GM23248 (cell line): ENCODE measurements around the gene BTD. TPM values are rescaled to one million over a fixed set of nuclear protein-coding genes. Genes with fewer than 3 reads are reported as not detected.
A peak's percentile ranks its signal among the peaks of the same experiment; 100 is the strongest.

ENCODE experiments used
- DNase-seq: peaks from one replicate; pipeline ENCODE4 v3.0.0-alpha.2; 2015
- H2AFZ ChIP-seq: fragments of 200-600 bp; sonication (generic); 2 replicates; pipeline ENCODE4 v1.6.1; 2016; ENCODE audit warnings: antibody characterized with exemption
- H3F3A ChIP-seq: fragments of 200-600 bp; sonication (generic); 2 replicates; pipeline ENCODE4 v1.6.1; 2016; ENCODE audit warnings: mild to moderate bottlenecking, antibody characterized with exemption, mixed run types; ENCODE audit not compliant: insufficient read depth
- H3K27ac ChIP-seq: fragments of 200-600 bp; sonication (generic); 2 replicates; pipeline ENCODE4 v1.5.1; 2016; ENCODE audit warnings: mild to moderate bottlenecking
- H3K27me3 ChIP-seq: fragments of 200-600 bp; sonication (generic); replicated peaks from 2 replicates; pipeline ENCODE4 v1.6.1; 2016; ENCODE audit warnings: mild to moderate bottlenecking; ENCODE audit not compliant: insufficient read depth
- H3K36me3 ChIP-seq: fragments of 200-600 bp; sonication (generic); 2 replicates; pipeline ENCODE4 v1.6.1; 2016; ENCODE audit warnings: low read depth, mild to moderate bottlenecking
- H3K4me1 ChIP-seq: fragments of 200-600 bp; sonication (generic); 2 replicates; pipeline ENCODE4 v1.6.1; 2016; ENCODE audit warnings: mild to moderate bottlenecking; ENCODE audit not compliant: insufficient read depth
- H3K4me2 ChIP-seq: fragments of 200-600 bp; sonication (generic); one replicate; pipeline ENCODE4 v1.6.1; 2016; ENCODE audit warnings: mild to moderate bottlenecking; ENCODE audit not compliant: unreplicated experiment
- H3K4me3 ChIP-seq: fragments of 200-600 bp; sonication (generic); 2 replicates; pipeline ENCODE4 v1.5.1; 2016; ENCODE audit warnings: mild to moderate bottlenecking
- H3K79me2 ChIP-seq: fragments of 200-600 bp; sonication (generic); 2 replicates; pipeline ENCODE4 v1.6.1; 2016; ENCODE audit warnings: mild to moderate bottlenecking; ENCODE audit not compliant: insufficient read depth
- H3K9ac ChIP-seq: fragments of 200-600 bp; sonication (generic); 2 replicates; pipeline ENCODE4 v1.6.1; 2016; ENCODE audit warnings: mild to moderate bottlenecking
- H3K9me2 ChIP-seq: fragments of 200-600 bp; sonication (generic); 2 replicates; pipeline ENCODE4 v1.6.1; 2016; ENCODE audit warnings: mixed run types, mild to moderate bottlenecking, moderate library complexity; ENCODE audit not compliant: insufficient read depth
- H3K9me3 ChIP-seq: fragments of 200-600 bp; sonication (generic); one replicate; pipeline ENCODE4 v1.6.1; 2017; ENCODE audit warnings: low read depth
- H4K20me1 ChIP-seq: fragments of 200-600 bp; sonication (generic); 2 replicates; pipeline ENCODE4 v1.6.0; 2016; ENCODE audit not compliant: insufficient read depth
- EZH2 ChIP-seq: fragments of 200-600 bp; sonication (generic); IDR thresholded peaks from 2 replicates; pipeline ENCODE4 v1.6.1; 2018; ENCODE audit warnings: antibody characterized with exemption, mild to moderate bottlenecking; ENCODE audit not compliant: insufficient read depth, poor library complexity, severe bottlenecking
- EZH2phosphoT487 ChIP-seq: fragments of 200-600 bp; sonication (generic); IDR thresholded peaks from 2 replicates; pipeline ENCODE4 v1.6.1; 2018; ENCODE audit warnings: antibody characterized with exemption, moderate library complexity, mild to moderate bottlenecking, low read depth; ENCODE audit not compliant: insufficient read depth
- WGBS, 2 experiments: methylation state at CpG; one replicate each; pipeline ENCODE4 v1.1.6; 2015 to 2017; ENCODE audit warnings: low lambda C conversion rate in 2 of 2, low coverage in 1 of 2; ENCODE audit errors: missing lambda C conversion rate in 2 of 2; 5-methylcytosine and 5-hydroxymethylcytosine counted together
- in situ Hi-C: fragments of 300-500 bp; cut with MboI; formaldehyde crosslinking; loops from 2 replicates; pipeline ENCODE4 v1.15.0; 2020
- polyA plus RNA-seq: library from polyadenylated mRNA; unstranded; fragments of >200 nt; fragmentation: Nextera tagmentation; extraction: Ambion mirVana; gene quantifications from 2 replicates; pipeline ENCODE4 v1.2.1, GENCODE V29; 2016
- total RNA-seq: library from RNA; depleted of rRNA; stranded (reverse); fragments of >200 nt; shearing (Covaris generic); gene quantifications from 2 replicates; pipeline ENCODE4 v1.2.3, GENCODE V29; 2014

Gene BTD
- total and polyA plus RNA-seq, 2 experiments from 2014 or later: 20.1 to 48.0 TPM

DNA sequence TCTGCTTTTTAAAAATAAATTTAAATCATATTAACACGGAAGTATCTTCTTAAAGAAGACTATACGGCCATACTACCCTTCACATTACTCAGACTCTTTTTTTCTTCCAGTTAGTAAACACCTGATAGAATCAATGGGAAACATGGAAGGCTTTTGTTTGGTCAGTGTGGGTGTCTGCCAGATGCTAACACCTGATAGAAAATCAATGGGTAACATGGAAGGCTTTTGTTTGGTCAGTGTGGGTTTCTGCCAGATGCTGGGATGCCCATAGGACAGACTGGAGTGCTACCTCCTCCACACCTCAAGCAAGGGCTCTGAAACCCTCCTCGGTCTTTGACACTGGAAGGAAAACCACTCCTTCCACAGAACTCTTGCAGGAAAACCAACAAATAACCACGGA is 29.4 kb upstream of the BTD start:
- Histone ChIP-seq H3K36me3 (peaks cover 18% of the 10 kb centered on the region), H3K9me2 (no peaks in the 10 kb centered on the region), H3K4me2 (no peak overlapping the region), H4K20me1 (no peaks in the 10 kb centered on the region), H3K27ac (no peak overlapping the region), H3K27me3 (no peaks in the 10 kb centered on the region), H3F3A (no peaks in the 10 kb centered on the region), H3K9me3 (no peaks in the 10 kb centered on the region), H3K4me1 (no peaks in the 10 kb centered on the region), H3K9ac (no peak overlapping the region), H2AFZ (no peak overlapping the region), H3K79me2 (no peaks in the 10 kb centered on the region), H3K4me3 (no peak overlapping the region)
- 81 to 83% methylated on average over 4 of the region's 4 CpGs for WGBS, 2 experiments
- in situ Hi-C loops: loop anchor here (25.0 kb wide), 1 partner anchor 310 kb away; no protein-coding TSS in a partner anchor
- TF ChIP-seq EZH2phosphoT487 (no peak), EZH2 (no peak)
- DNase-seq: no peak

DNA sequence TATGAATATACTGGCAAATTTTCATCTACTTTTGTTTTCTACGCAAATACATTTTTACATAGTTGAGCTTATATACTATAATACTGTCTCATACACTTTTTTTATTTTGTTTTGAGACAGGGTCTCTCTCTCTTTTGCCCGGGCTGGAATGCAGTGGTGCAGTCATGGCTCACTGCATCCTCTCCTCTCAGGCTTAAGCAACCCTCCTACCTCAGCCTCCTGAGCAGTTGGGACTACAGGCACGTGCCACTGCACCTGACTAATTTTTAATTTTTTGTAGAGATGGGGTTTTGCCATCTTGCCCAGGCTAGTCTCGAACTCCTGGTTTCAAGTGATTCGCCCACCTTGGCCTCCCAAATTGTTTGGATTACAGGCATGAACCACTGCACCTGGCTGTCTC is 26.1 kb upstream of the BTD start:
- in situ Hi-C loops: no loop called here
- no peaks in the 10 kb centered on the region for H3K9me2 ChIP-seq
- 0 out of 2 replicates have a peak, but pooled peaks cover 11% of the 10 kb centered on the region for H3F3A ChIP-seq
- WGBS, 2 experiments: 94 to 98% methylated on average over 5 of the region's 5 CpGs
- H3K9ac ChIP-seq: no peak overlapping the region
- no peaks in the 10 kb centered on the region for H3K27me3 ChIP-seq
- H3K79me2 ChIP-seq: no peaks in the 10 kb centered on the region
- peaks cover 4% of the 10 kb centered on the region; the same call in 1 of the 2 replicates for H3K36me3 ChIP-seq
- H2AFZ ChIP-seq: no peak overlapping the region
- no peak overlapping the region for H3K27ac ChIP-seq
- peaks cover 22% of the 10 kb centered on the region for H3K4me1 ChIP-seq
- no peaks in the 10 kb centered on the region for H4K20me1 ChIP-seq
- TF ChIP-seq EZH2: no peak
- no peak for TF ChIP-seq EZH2phosphoT487
- no peaks in the 10 kb centered on the region for H3K9me3 ChIP-seq
- no peak overlapping the region for H3K4me2 ChIP-seq
- no peak overlapping the region for H3K4me3 ChIP-seq
- DNase-seq: no peak

DNA sequence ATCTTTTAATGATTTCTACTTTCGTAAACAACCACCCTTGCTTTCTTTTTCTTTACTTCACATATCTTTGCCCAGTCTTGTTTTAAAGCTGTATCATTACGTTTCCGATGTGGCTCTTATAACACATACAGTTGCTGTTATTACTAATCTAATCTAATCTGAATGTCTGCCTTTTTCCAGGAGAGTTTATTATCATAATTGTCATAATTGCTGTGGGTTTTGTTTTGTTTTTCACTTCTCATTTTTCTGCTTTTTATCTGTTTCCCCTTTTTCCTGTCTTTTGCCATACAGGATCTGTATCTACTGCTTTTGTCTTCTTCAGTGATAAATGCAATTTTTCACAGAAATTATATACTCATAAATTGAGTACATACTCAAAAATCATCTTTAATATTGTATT is 25.1 kb upstream of the BTD start:
- no peaks in the 10 kb centered on the region for H3K27me3 ChIP-seq
- no peak overlapping the region for H3K9ac ChIP-seq
- 0 out of 2 replicates have a peak, but pooled peaks cover 11% of the 10 kb centered on the region for H3F3A ChIP-seq
- no peaks in the 10 kb centered on the region for H3K79me2 ChIP-seq
- DNase-seq: no peak
- H2AFZ ChIP-seq: no peak overlapping the region
- 0 out of 2 replicates have a peak, but pooled peaks cover under 1% of the 10 kb centered on the region for H3K36me3 ChIP-seq
- in situ Hi-C loops: no loop called here
- no peak overlapping the region for H3K4me2 ChIP-seq
- H3K9me2 ChIP-seq: no peaks in the 10 kb centered on the region
- no peaks in the 10 kb centered on the region for H4K20me1 ChIP-seq
- no peak overlapping the region for H3K27ac ChIP-seq
- TF ChIP-seq EZH2 (no peak), EZH2phosphoT487 (no peak)
- peaks cover 22% of the 10 kb centered on the region for H3K4me1 ChIP-seq
- 97 to 99% methylated on average over 3 of the region's 3 CpGs for WGBS, 2 experiments
- H3K4me3 ChIP-seq: no peak overlapping the region
- H3K9me3 ChIP-seq: no peaks in the 10 kb centered on the region

- Histone ChIP-seq H3K4me2 (peak overlapping the region; percentile 43), H3K27me3 (no peaks in the 10 kb centered on the region), H3K27ac (0 out of 2 replicates have a peak overlapping the region, but pooled peaks have one; percentile 3), H3K9me3 (no peaks in the 10 kb centered on the region), H2AFZ (no peak overlapping the region; the same call in 1 of the 2 replicates), H3F3A (0 out of 2 replicates have a peak, but pooled peaks cover 11% of the 10 kb centered on the region), H3K4me1 (peaks cover 26% of the 10 kb centered on the region), H3K9me2 (no peaks in the 10 kb centered on the region), H4K20me1 (no peaks in the 10 kb centered on the region), H3K36me3 (0 out of 2 replicates have a peak, but pooled peaks cover 1% of the 10 kb centered on the region), H3K4me3 (no peak overlapping the region), H3K79me2 (no peaks in the 10 kb centered on the region), H3K9ac (0 out of 2 replicates have a peak overlapping the region, but pooled peaks have one; percentile 6)
- DNase-seq: peak; percentile 27
- 31 to 34% methylated on average over 3 of the region's 3 CpGs for WGBS, 2 experiments
- in situ Hi-C loops: no loop called here
- no peak for TF ChIP-seq EZH2
These were observed 23.2 kb upstream of the BTD start for GRCh38 chr3:15578289-15578867.
